Panc1 (cell line): ENCODE data around the gene LRBA.

ENCODE experiments used
- POLR2AphosphoS5 ChIP-seq: IDR thresholded peaks from 2 replicates; pipeline ENCODE4 v1.6.1; 2012; ENCODE audit warnings: mild to moderate bottlenecking, low read depth, low read length, moderate library complexity
- SIN3A ChIP-seq: IDR thresholded peaks from 2 replicates; pipeline ENCODE4 v1.6.1; 2012; ENCODE audit warnings: low read depth, mild to moderate bottlenecking, low read length, moderate library complexity, borderline replicate concordance; ENCODE audit not compliant: insufficient read depth
- TCF7L2 ChIP-seq: IDR thresholded peaks from 2 replicates; pipeline ENCODE4 v1.6.1; 2011; ENCODE audit warnings: mild to moderate bottlenecking, low read depth, low read length, inconsistent platforms
- TF ChIP-seq, protein P1 (sequence below): fragments of 450-650 bp; IDR thresholded peaks from 2 replicates; pipeline ENCODE4 v1.5.1; 2017; ENCODE audit warnings: mild to moderate bottlenecking
- TF ChIP-seq, protein P2 (sequence below), 2 experiments: IDR thresholded peaks; 2 replicates each; pipeline ENCODE4 v1.6.1; 2011 to 2012; ENCODE audit warnings: low read depth in 2 of 2, control low read depth in 1 of 2, low read length in 1 of 2, mild to moderate bottlenecking in 1 of 2, moderate library complexity in 1 of 2; ENCODE audit not compliant: insufficient read depth in 1 of 2

DNA sequence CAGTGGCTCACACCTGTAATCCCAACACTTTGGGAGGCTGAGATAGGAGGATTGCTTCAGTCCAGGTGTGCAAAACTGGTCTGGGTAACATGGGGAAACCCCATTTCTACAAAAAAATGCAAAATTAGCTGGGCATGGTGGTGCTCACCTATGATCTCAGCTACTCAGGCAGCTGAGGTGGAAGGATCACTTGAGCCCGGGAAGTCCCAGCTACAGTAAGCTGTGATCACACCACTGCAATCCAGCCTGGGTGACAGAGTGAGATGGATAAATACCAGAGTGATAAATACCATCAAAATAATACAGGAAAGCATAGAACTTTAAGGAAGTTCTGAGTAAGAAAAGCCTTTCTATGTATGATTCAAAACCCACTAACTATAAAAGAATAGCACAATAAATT lies 52.8 kb downstream of the LRBA start:
- TF ChIP-seq, protein P1, sequence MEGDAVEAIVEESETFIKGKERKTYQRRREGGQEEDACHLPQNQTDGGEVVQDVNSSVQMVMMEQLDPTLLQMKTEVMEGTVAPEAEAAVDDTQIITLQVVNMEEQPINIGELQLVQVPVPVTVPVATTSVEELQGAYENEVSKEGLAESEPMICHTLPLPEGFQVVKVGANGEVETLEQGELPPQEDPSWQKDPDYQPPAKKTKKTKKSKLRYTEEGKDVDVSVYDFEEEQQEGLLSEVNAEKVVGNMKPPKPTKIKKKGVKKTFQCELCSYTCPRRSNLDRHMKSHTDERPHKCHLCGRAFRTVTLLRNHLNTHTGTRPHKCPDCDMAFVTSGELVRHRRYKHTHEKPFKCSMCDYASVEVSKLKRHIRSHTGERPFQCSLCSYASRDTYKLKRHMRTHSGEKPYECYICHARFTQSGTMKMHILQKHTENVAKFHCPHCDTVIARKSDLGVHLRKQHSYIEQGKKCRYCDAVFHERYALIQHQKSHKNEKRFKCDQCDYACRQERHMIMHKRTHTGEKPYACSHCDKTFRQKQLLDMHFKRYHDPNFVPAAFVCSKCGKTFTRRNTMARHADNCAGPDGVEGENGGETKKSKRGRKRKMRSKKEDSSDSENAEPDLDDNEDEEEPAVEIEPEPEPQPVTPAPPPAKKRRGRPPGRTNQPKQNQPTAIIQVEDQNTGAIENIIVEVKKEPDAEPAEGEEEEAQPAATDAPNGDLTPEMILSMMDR, result no peak
- TF ChIP-seq POLR2AphosphoS5 (no peak), SIN3A (no peak), TCF7L2 (no peak)
- TF ChIP-seq, protein P2, sequence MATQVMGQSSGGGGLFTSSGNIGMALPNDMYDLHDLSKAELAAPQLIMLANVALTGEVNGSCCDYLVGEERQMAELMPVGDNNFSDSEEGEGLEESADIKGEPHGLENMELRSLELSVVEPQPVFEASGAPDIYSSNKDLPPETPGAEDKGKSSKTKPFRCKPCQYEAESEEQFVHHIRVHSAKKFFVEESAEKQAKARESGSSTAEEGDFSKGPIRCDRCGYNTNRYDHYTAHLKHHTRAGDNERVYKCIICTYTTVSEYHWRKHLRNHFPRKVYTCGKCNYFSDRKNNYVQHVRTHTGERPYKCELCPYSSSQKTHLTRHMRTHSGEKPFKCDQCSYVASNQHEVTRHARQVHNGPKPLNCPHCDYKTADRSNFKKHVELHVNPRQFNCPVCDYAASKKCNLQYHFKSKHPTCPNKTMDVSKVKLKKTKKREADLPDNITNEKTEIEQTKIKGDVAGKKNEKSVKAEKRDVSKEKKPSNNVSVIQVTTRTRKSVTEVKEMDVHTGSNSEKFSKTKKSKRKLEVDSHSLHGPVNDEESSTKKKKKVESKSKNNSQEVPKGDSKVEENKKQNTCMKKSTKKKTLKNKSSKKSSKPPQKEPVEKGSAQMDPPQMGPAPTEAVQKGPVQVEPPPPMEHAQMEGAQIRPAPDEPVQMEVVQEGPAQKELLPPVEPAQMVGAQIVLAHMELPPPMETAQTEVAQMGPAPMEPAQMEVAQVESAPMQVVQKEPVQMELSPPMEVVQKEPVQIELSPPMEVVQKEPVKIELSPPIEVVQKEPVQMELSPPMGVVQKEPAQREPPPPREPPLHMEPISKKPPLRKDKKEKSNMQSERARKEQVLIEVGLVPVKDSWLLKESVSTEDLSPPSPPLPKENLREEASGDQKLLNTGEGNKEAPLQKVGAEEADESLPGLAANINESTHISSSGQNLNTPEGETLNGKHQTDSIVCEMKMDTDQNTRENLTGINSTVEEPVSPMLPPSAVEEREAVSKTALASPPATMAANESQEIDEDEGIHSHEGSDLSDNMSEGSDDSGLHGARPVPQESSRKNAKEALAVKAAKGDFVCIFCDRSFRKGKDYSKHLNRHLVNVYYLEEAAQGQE (IDR thresholded peaks at IDR 0.05; ENCODE audit: insufficient read depth in 1 of 2, low read depth in 2 of 2, low read length in 1 of 2), result no peak
